ENCODE measurements around the gene UBTF.
A peak's percentile ranks its signal among the peaks of the same experiment; 100 is the strongest.

UBTF gene

DNA sequence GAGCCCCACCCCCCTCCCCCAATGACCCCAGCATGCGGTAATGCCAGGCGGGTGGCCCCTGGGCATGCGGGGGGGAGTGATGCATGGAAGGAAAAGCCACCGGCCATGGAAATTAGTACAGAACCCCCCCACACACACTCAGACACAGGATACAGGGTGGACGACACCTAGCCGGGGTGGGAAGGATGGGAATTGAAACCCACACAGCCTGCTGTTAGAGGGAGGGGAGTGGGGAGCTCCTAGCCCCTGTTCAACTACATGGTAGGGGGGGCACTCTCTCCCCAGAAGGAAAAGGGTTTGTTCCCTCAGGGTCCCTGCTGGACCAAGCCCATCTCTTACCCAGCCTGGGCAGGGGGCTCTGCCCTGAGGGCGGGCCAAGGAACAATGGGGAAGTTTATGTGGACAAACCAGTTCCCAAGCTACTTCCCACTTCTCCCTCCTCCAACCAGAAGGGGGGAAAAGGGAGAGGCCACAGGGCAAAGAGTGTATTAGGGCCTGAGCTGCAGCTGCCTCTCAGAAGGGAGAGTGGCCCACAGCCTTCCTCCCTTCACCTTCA lies 27.5 kb downstream of the UBTF start:
- H3K36me3 ChIP-seq (replicated peaks) = peaks cover 55% of the 10 kb centered on the region
- TF ChIP-seq, protein P1, sequence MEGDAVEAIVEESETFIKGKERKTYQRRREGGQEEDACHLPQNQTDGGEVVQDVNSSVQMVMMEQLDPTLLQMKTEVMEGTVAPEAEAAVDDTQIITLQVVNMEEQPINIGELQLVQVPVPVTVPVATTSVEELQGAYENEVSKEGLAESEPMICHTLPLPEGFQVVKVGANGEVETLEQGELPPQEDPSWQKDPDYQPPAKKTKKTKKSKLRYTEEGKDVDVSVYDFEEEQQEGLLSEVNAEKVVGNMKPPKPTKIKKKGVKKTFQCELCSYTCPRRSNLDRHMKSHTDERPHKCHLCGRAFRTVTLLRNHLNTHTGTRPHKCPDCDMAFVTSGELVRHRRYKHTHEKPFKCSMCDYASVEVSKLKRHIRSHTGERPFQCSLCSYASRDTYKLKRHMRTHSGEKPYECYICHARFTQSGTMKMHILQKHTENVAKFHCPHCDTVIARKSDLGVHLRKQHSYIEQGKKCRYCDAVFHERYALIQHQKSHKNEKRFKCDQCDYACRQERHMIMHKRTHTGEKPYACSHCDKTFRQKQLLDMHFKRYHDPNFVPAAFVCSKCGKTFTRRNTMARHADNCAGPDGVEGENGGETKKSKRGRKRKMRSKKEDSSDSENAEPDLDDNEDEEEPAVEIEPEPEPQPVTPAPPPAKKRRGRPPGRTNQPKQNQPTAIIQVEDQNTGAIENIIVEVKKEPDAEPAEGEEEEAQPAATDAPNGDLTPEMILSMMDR (IDR thresholded peaks at IDR 0.05; ENCODE audit: low read depth, low read length, missing control alignments) = no peak
- H3K4me3 ChIP-seq (ENCODE audit: low read depth, low read length) = no peak overlapping the region
- no peaks in the 10 kb centered on the region for H3K27me3 ChIP-seq (replicated peaks)
- no peak overlapping the region for H3K27ac ChIP-seq
- in situ Hi-C loops (cut with HindIII; ENCODE audit: low pct_ligation_motif_present, low sequenced_read_pairs) = no loop called here
- DNase-seq = no peak

DNA sequence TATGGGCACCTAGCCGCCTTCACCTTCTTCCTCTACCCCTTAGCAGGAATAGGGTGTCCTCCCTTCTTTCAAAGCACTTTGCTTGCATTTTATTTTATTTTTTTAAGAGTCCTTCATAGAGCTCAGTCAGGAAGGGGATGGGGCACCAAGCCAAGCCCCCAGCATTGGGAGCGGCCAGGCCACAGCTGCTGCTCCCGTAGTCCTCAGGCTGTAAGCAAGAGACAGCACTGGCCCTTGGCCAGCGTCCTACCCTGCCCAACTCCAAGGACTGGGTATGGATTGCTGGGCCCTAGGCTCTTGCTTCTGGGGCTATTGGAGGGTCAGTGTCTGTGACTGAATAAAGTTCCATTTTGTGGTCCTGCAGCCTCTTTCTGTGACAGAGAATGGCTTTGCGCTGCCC lies 28.1 kb downstream of the UBTF start:
- Histone ChIP-seq H3K4me3 (ENCODE audit: low read depth, low read length) (no peak overlapping the region), H3K36me3 (replicated peaks) (peaks cover 52% of the 10 kb centered on the region)
- in situ Hi-C loops (cut with HindIII; ENCODE audit: low pct_ligation_motif_present, low sequenced_read_pairs) = no loop called here

DNA sequence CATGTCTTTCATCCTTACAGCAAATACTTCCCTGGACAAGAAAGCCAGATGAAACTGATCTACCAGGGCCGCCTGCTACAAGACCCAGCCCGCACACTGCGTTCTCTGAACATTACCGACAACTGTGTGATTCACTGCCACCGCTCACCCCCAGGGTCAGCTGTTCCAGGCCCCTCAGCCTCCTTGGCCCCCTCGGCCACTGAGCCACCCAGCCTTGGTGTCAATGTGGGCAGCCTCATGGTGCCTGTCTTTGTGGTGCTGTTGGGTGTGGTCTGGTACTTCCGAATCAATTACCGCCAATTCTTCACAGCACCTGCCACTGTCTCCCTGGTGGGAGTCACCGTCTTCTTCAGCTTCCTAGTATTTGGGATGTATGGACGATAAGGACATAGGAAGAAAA lies 29.0 kb downstream of the UBTF start:
- Histone ChIP-seq H3K27ac (no peak overlapping the region), H3K27me3 (replicated peaks) (no peaks in the 10 kb centered on the region), H3K4me3 (ENCODE audit: low read depth, low read length) (no peak overlapping the region), H3K36me3 (replicated peaks) (peaks cover 50% of the 10 kb centered on the region)
- TF ChIP-seq, protein P1 (IDR thresholded peaks at IDR 0.05; ENCODE audit: low read depth, low read length, missing control alignments) = no peak
- in situ Hi-C loops (cut with HindIII; ENCODE audit: low pct_ligation_motif_present, low sequenced_read_pairs) = no loop called here
- DNase-seq = no peak

More for the DNA sequence above, 28.1 kb downstream of the UBTF start:
- Histone ChIP-seq H3K27me3 (replicated peaks) (no peaks in the 10 kb centered on the region), H3K27ac (no peak overlapping the region)
- TF ChIP-seq, protein P1 (IDR thresholded peaks at IDR 0.05; ENCODE audit: low read depth, low read length, missing control alignments) = no peak
- no peak for DNase-seq

DNA sequence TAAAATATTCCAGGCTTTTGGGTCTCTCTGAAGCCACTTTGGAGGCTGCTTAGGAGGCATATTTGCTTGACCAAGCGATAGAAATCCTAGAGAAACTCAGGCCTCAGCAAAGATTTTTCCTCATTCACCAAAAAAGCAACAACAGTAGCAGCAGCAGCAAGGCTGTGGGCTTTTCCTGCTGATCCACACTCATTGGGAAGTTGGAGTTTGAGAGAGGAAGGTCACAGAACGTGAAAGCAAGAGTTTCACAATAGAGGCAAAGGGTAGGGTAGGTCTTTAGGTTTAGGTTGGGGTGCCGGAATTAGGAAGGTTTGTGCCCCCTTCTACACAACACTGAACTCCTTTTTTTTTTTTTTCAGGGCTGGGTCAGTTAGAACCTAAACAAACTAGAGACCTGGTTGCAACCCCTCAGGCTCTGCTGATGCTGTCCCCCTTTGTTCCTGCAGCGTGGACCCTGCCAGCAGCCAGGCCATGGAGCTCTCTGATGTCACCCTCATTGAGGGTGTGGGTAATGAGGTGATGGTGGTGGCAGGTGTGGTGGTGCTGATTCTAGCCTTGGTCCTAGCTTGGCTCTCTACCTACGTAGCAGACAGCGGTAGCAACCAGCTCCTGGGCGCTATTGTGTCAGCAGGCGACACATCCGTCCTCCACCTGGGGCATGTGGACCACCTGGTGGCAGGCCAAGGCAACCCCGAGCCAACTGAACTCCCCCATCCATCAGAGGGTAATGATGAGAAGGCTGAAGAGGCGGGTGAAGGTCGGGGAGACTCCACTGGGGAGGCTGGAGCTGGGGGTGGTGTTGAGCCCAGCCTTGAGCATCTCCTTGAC lies 30.7 kb downstream of the UBTF start:
- TF ChIP-seq, protein P1 (IDR thresholded peaks at IDR 0.05; ENCODE audit: low read depth, low read length, missing control alignments) = no peak
- H3K27ac ChIP-seq = no peak overlapping the region
- peaks cover 35% of the 10 kb centered on the region for H3K36me3 ChIP-seq (replicated peaks)
- no peak overlapping the region for H3K4me3 ChIP-seq (ENCODE audit: low read depth, low read length)
- in situ Hi-C loops (cut with HindIII; ENCODE audit: low pct_ligation_motif_present, low sequenced_read_pairs) = no loop called here
- H3K27me3 ChIP-seq (replicated peaks) = no peaks in the 10 kb centered on the region
- DNase-seq = no peak

DNA sequence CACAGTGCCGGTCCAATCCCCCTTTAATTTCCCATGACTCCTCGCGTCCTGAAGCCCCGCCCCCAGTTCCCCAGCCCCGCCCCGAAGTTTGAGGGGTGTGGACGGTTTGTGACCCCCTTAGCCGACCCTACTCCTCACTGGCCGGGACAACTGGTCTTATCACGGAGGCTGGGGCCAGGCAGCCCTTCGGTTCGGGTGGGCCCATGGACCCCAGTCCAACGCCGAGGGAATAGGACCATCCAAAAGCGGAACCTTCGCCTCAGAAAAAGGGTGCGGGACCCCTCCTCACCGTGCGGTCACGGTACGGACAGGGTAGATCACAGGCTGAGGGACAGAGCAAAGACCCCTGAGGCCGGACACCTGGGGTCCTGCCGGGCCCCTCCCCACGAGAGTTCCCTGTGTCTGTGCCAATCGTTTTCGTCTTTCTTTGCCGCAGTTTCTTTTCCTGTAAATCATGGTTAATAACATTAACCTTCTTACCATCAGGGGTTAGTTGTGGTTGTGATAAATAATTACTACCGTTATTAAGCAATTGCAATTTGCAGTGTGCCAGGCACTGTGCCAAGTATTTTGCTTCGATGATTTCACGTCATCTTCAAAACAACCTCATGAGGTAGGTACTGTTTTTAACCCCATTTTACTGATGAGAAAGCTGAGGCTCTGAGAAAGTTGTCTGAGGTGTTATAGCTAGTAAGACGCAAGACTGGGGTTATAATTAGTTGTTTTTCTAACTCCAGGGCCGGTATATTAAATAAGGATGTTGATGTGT lies 32.2 kb downstream of the UBTF start:
- TF ChIP-seq, protein P1 (IDR thresholded peaks at IDR 0.05; ENCODE audit: low read depth, low read length, missing control alignments) = no peak
- Histone ChIP-seq H3K4me3 (ENCODE audit: low read depth, low read length) (peak overlapping the region; percentile 99), H3K36me3 (replicated peaks) (peaks cover 26% of the 10 kb centered on the region), H3K27ac (peak overlapping the region; percentile 97), H3K27me3 (replicated peaks) (no peaks in the 10 kb centered on the region)
- in situ Hi-C loops (cut with HindIII; ENCODE audit: low pct_ligation_motif_present, low sequenced_read_pairs) = no loop called here
- DNase-seq = no peak

All from brain microvascular endothelial cell (primary cell).